Measurements from ENCODE around the gene SERPINA4. TPM values are rescaled to one million over a fixed set of nuclear protein-coding genes. Genes with fewer than 3 reads are reported as not detected.

The SERPINA4 gene
- total and polyA plus RNA-seq, 2 of the 13 experiments (the other 11 are each of a cell fraction or from before 2014, with no cell fraction given): 39.1 to 57.8 TPM

GRCh38 chr14:94572637-94573303, 11.5 kb downstream of the SERPINA4 start (continued):
- TF ChIP-seq, protein P1, sequence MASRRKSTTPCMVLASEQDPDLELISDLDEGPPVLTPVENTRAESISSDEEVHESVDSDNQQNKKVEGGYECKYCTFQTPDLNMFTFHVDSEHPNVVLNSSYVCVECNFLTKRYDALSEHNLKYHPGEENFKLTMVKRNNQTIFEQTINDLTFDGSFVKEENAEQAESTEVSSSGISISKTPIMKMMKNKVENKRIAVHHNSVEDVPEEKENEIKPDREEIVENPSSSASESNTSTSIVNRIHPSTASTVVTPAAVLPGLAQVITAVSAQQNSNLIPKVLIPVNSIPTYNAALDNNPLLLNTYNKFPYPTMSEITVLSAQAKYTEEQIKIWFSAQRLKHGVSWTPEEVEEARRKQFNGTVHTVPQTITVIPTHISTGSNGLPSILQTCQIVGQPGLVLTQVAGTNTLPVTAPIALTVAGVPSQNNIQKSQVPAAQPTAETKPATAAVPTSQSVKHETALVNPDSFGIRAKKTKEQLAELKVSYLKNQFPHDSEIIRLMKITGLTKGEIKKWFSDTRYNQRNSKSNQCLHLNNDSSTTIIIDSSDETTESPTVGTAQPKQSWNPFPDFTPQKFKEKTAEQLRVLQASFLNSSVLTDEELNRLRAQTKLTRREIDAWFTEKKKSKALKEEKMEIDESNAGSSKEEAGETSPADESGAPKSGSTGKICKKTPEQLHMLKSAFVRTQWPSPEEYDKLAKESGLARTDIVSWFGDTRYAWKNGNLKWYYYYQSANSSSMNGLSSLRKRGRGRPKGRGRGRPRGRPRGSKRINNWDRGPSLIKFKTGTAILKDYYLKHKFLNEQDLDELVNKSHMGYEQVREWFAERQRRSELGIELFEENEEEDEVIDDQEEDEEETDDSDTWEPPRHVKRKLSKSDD (CRISPR knock-in tag; IDR thresholded peaks at IDR 0.05; ENCODE audit: low read depth): 0 out of 2 replicates have a peak, but pooled peaks have one; percentile 30
- no peak for TF ChIP-seq BORCS8-MEF2B (CRISPR knock-in tag; IDR thresholded peaks at IDR 0.05)
- TF ChIP-seq RNF2 (conservative IDR thresholded peaks at IDR 0.05; ENCODE audit: low read depth): no peak
- TF ChIP-seq ZNF615 (CRISPR knock-in tag; IDR thresholded peaks at IDR 0.05; ENCODE audit: borderline replicate concordance): no peak
- TF ChIP-seq HDAC2 (CRISPR knock-in tag; IDR thresholded peaks at IDR 0.05): peak; percentile 67
- peak; percentile 89; the same call in 1 of the 2 replicates for TF ChIP-seq NCOR1 (IDR thresholded peaks at IDR 0.05; ENCODE audit: borderline replicate concordance, low read length)
- no peak for TF ChIP-seq LCORL (IDR thresholded peaks at IDR 0.05)
- TF ChIP-seq LCORL (CRISPR knock-in tag; IDR thresholded peaks at IDR 0.05): no peak
- peak; percentile 77; the same call in 1 of the 2 replicates for TF ChIP-seq THRA (CRISPR knock-in tag; IDR thresholded peaks at IDR 0.05; ENCODE audit: borderline replicate concordance)
- TF ChIP-seq ZC3H13 (CRISPR knock-in tag; IDR thresholded peaks at IDR 0.05): no peak
- no peak for TF ChIP-seq ZFP41 (CRISPR knock-in tag; IDR thresholded peaks at IDR 0.05; ENCODE audit: borderline replicate concordance)
- TF ChIP-seq, protein P2, sequence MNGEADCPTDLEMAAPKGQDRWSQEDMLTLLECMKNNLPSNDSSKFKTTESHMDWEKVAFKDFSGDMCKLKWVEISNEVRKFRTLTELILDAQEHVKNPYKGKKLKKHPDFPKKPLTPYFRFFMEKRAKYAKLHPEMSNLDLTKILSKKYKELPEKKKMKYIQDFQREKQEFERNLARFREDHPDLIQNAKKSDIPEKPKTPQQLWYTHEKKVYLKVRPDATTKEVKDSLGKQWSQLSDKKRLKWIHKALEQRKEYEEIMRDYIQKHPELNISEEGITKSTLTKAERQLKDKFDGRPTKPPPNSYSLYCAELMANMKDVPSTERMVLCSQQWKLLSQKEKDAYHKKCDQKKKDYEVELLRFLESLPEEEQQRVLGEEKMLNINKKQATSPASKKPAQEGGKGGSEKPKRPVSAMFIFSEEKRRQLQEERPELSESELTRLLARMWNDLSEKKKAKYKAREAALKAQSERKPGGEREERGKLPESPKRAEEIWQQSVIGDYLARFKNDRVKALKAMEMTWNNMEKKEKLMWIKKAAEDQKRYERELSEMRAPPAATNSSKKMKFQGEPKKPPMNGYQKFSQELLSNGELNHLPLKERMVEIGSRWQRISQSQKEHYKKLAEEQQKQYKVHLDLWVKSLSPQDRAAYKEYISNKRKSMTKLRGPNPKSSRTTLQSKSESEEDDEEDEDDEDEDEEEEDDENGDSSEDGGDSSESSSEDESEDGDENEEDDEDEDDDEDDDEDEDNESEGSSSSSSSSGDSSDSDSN (CRISPR knock-in tag; IDR thresholded peaks at IDR 0.05): 0 out of 2 replicates have a peak, but pooled peaks have one; percentile 10
- peak; percentile 38; the same call in 1 of the 2 replicates for TF ChIP-seq IRF2 (CRISPR knock-in tag; IDR thresholded peaks at IDR 0.05)
- no peak for TF ChIP-seq MXI1 (IDR thresholded peaks at IDR 0.05; ENCODE audit: borderline replicate concordance, low read depth, low read length)
- TF ChIP-seq, protein P3, sequence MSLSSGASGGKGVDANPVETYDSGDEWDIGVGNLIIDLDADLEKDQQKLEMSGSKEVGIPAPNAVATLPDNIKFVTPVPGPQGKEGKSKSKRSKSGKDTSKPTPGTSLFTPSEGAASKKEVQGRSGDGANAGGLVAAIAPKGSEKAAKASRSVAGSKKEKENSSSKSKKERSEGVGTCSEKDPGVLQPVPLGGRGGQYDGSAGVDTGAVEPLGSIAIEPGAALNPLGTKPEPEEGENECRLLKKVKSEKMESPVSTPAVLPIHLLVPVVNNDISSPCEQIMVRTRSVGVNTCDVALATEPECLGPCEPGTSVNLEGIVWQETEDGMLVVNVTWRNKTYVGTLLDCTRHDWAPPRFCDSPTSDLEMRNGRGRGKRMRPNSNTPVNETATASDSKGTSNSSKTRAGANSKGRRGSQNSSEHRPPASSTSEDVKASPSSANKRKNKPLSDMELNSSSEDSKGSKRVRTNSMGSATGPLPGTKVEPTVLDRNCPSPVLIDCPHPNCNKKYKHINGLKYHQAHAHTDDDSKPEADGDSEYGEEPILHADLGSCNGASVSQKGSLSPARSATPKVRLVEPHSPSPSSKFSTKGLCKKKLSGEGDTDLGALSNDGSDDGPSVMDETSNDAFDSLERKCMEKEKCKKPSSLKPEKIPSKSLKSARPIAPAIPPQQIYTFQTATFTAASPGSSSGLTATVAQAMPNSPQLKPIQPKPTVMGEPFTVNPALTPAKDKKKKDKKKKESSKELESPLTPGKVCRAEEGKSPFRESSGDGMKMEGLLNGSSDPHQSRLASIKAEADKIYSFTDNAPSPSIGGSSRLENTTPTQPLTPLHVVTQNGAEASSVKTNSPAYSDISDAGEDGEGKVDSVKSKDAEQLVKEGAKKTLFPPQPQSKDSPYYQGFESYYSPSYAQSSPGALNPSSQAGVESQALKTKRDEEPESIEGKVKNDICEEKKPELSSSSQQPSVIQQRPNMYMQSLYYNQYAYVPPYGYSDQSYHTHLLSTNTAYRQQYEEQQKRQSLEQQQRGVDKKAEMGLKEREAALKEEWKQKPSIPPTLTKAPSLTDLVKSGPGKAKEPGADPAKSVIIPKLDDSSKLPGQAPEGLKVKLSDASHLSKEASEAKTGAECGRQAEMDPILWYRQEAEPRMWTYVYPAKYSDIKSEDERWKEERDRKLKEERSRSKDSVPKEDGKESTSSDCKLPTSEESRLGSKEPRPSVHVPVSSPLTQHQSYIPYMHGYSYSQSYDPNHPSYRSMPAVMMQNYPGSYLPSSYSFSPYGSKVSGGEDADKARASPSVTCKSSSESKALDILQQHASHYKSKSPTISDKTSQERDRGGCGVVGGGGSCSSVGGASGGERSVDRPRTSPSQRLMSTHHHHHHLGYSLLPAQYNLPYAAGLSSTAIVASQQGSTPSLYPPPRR (CRISPR knock-in tag; IDR thresholded peaks at IDR 0.05; ENCODE audit: borderline replicate concordance): peak; percentile 92
- no peak for TF ChIP-seq RFX5 (IDR thresholded peaks at IDR 0.05; ENCODE audit: low read depth, low read length)
- peak; percentile 99 for TF ChIP-seq ZEB1 (IDR thresholded peaks at IDR 0.05; ENCODE audit: insufficient replicate concordance, low read depth)
- no peak for TF ChIP-seq ZBTB20 (CRISPR knock-in tag; IDR thresholded peaks at IDR 0.05; ENCODE audit: borderline replicate concordance, low read depth)

Data from HepG2 (cell line).